ENCODE results near the gene COMMD1.
"Not testable (repeated sequence)": the region's sequence is repeated elsewhere in the genome, so short reads cannot be mapped to it uniquely, and the experiment has no call there.

COMMD1 gene

GRCh38 chr2:62036229-62036628 lies 130.8 kb downstream of the COMMD1 start:
- no peak for DNase-seq

- DNase-seq = no peak
These were observed 131.3 kb downstream of the COMMD1 start for GRCh38 chr2:62036761-62037250.

DNA sequence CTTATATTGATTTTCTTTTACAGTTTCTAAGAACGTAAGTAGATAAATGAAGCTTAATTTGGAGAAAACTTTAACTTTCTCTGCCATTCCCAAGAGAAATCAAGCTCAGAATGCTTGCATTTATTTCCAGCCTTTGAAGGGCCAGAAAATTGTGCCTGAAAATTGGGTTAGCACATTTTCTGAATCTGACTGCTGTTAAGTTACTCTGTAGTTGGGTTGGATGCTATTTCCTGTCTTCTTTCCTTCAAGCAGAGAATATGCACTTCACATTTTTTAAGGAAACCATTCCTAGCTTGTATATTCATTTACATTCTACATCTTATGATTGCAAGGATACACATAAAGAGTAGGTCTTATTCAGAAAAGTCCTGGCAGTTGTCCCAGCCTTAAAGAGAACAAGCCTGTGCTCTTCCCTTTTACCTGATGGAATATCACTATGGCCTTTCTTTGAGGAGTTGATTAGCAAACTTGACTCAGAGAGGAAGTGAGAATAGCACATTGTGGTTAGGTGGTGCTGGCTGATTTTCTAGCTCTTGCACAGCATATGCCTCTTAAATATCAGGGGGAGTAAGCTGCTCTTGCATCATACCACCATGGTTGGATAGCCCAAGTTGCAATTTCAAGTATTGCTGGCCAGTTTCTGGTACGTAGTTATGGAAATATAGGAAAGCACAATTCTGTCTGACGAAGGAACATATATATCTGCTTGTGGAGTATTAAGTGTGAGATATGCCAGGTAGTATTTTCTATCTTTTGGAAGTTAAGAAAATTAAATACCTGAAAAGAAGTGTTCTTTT lies 133.7 kb downstream of the COMMD1 start:
- no peak for DNase-seq

GRCh38 chr2:62040926-62041325 lies 135.5 kb downstream of the COMMD1 start:
- no peak for DNase-seq

DNA sequence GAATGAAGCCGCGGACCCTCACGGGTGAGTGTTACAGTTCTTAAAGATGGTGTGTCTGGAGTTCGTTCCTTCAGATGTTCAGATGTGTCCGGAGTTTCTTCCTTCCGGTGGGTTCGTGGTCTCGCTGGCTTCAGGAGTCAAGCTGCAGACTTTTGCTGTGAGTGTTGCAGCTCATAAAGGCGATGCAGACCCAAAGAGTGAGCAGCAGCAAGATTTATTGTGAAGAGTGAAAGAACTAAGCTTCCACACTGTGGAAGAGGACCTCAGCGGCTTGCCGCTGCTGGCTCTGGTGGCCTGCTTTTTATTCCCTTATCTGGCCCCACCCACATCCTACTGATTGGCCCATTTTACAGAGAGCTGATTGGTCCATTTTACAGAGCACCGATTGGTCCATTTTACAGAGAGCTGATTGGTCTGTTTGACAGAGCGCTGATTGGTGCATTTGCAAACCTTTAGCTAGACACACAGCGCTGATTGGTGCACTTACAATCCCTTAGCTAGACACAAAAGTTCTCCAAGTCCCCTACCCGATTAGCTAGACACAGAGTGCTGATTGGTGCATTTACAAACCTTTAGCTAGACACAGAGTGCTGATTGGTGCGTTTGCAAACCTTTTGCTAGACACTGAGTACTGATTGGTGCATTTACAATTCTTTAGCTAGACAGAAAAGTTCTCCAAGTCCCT lies 136.4 kb downstream of the COMMD1 start:
- not testable (repeated sequence) for DNase-seq

GRCh38 chr2:62042400-62042799 lies 136.9 kb downstream of the COMMD1 start:
- DNase-seq = no peak

GRCh38 chr2:62042944-62043343 lies 137.5 kb downstream of the COMMD1 start:
- no peak for DNase-seq

- no peak for DNase-seq
These were observed 139.6 kb downstream of the COMMD1 start for GRCh38 chr2:62045017-62045543.

DNA sequence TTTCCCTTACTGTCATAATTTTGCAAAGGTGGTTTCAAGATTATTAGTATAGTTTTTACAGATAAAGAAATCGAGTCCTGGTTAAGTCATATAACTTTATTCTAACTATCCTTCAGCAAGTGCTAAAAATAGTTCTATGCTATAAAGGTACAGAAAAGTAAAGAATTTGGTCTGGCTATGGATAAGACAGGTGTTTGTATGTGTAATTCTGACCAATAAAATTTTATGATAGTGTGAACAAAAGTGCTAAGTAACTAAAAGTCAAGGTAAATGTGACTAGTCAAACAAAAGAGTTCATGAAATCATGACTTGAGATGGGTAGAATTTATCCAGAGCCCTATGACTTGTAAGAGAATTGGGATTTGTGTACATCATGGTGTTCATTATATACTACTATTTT lies 140.7 kb downstream of the COMMD1 start:
- DNase-seq = no peak

DNA sequence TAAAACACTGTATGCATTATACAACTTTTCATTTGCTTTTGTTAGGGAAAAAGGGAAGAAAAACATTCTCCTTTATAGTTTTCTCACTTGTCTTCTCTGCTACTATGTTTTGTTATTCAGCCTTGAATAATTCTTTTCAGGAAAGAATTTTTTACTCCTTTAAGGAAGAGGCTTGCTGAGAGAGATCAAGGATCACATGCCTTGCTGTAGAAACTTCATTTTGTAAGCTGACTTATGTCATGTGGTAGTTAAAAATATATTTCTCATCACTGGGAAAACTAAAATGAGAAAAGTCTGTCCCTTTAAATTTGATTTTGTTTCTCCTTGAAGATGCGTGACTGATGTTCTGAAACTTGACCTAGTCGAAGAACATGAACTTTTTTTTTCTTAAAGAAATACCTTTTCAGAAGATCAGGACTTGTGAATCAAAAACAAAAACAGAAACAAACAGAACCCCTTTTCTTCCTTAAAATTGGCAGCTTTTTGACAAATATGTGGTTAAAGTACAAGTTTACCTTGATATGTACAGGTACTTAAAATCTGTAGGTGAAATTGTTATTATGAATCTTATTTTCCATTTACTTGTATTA lies 145.1 kb downstream of the COMMD1 start:
- DNase-seq = no peak

GRCh38 chr2:62054029-62054791 lies 148.7 kb downstream of the COMMD1 start:
- no peak for DNase-seq

- DNase-seq = no peak
These were observed 149.5 kb downstream of the COMMD1 start for GRCh38 chr2:62054916-62055450.

DNA sequence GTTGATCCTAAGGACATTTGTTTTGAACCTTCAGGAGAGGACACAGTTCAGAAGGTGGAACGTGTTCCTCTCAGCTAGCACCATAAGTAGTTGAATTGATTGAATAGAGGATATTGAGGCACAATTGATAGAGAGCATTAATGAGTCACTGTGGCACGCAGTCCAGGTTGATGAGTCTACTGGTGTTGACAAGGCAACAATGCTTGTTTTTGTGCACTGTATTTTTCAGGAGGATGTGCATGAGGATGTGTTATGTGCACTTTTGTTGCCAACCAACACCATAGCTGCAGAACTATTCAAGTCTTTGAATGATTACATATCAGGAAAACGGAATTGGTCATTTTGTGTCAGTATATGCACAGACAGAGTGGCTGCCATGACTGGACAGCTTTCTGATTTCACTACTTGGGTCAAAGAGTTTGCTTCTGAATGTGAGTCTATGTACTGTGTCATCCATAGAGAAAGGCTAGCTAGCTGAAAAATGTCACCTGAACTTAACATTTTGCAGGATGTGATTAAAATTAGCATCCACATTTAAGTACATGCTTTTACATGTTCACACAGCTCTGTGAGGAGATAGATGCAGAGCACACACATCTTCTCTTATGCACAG lies 150.4 kb downstream of the COMMD1 start:
- no peak for DNase-seq

DNA sequence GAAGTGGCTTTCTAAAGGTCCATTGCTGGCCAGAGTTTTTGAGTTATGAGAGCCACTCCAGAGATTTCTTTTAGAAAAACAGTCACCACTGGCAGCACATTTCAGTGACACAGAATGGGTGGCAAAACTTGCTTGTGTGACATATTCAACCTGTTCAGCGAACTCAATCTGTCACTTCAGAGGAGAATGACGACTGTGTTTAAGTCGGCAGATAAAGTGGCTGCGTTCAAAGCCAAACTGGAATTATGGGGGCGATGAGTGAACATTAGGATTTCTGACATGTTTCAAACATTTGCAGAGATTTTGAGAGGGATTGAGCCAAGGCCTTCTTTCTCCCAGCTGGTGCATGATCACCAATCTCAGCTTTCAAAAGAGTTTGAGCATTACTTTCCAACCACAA lies 150.9 kb downstream of the COMMD1 start:
- DNase-seq = no peak

- DNase-seq = no peak
These were observed 159.8 kb downstream of the COMMD1 start for GRCh38 chr2:62065243-62065642.

GRCh38 chr2:62071126-62071598 lies 165.7 kb downstream of the COMMD1 start:
- no peak for DNase-seq

- DNase-seq = no peak
These were observed 166.5 kb downstream of the COMMD1 start for GRCh38 chr2:62071760-62072680.

GRCh38 chr2:62074233-62074632 lies 168.8 kb downstream of the COMMD1 start:
- DNase-seq = no peak

DNA sequence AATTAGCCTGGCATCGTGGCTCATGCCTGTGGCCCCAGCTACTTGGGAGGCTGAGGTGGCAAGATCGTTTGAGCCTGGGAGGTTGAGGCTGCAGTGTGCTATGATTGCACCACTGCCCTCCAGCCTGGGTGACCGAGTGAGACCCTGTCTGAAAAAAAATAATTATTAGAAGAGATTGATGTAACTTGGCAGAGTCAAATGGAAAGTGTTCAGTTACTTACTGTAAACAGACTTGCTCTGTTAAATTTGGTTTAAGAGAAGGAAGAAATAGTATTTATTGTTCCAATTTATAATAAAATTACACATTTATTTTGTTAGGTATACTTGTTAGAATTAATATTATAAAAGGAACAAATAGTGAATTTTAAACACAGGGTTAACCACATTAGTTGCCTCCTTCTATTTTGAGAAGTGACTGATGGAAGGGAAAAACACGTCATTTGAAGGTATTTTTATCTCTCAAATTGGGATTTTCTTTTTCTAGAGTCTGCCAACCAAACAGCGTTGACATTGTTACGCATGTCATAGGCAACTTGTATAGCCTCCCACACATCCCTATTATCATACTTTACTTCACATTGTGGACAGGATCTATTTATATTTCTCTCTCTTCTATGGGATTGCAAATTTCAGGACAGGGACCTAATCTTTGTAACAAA lies 171.6 kb downstream of the COMMD1 start:
- no peak for DNase-seq

- no peak for DNase-seq
These were observed 179.3 kb downstream of the COMMD1 start for GRCh38 chr2:62084801-62085200.
